Mesodermal cell (in vitro differentiated cells): ENCODE measurements around the gene NDEL1.

Experiments used
- H3K27ac ChIP-seq: 2 replicates; pipeline ENCODE4 v1.7.0; 2013; ENCODE audit warnings: mild to moderate bottlenecking, low read depth, low read length, moderate library complexity; ENCODE audit not compliant: severe bottlenecking
- H3K36me3 ChIP-seq: 2 replicates; pipeline ENCODE4 v1.7.1; 2013; ENCODE audit warnings: mild to moderate bottlenecking, low read length, moderate library complexity; ENCODE audit not compliant: control insufficient read depth, insufficient read depth
- H3K4me1 ChIP-seq: one replicate; pipeline ENCODE4 v1.7.1; 2013; ENCODE audit warnings: mild to moderate bottlenecking, low read length; ENCODE audit not compliant: insufficient read depth, control insufficient read depth, poor library complexity, severe bottlenecking
- H3K4me3 ChIP-seq: 2 replicates; pipeline ENCODE4 v1.7.0; 2013; ENCODE audit warnings: low read length, control low read depth, mild to moderate bottlenecking; ENCODE audit not compliant: insufficient read depth, poor library complexity, severe bottlenecking; ENCODE audit errors: extremely low read depth
- H3K9me3 ChIP-seq: 2 replicates; pipeline ENCODE4 v1.7.1; 2013; ENCODE audit warnings: mild to moderate bottlenecking, low read length, moderate library complexity; ENCODE audit not compliant: control insufficient read depth
- WGBS, 2 experiments: methylation state at CpG; one replicate each; pipeline ENCODE4 v1.1.5; 2013; ENCODE audit warnings: missing lambda C conversion rate in 2 of 2; ENCODE audit not compliant: insufficient coverage in 2 of 2; 5-methylcytosine and 5-hydroxymethylcytosine counted together

NDEL1 gene

DNA sequence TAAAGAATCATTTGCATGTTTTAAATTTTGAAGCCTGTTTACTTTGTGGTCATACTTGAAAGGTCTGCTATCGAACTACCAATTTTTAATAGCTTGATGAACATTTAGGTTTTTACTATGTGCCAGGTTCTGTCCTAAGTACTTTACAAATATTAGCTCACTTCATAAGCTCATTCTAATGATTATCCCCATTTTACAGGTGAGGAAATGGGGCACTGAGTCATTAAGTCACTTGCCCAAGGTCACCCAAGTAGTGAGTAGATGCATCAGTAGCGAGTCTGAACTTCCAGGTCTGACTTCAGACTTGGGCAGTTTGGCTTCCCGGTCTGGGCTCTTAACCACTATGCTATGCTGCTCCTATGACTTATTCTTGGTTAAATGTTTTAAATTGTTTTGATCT lies 4.0 kb downstream of the NDEL1 start:
- H3K9me3 ChIP-seq: no peaks in the 10 kb centered on the region
- H3K4me1 ChIP-seq: no peaks in the 10 kb centered on the region
- 100% methylated on average over 2 of the region's 3 CpGs; no CpG with 5 or more reads in 1 of the 2 experiments for WGBS, 2 experiments
- H3K27ac ChIP-seq: no peak overlapping the region
- peaks cover 37% of the 10 kb centered on the region for H3K36me3 ChIP-seq
- H3K4me3 ChIP-seq: no peak overlapping the region

DNA sequence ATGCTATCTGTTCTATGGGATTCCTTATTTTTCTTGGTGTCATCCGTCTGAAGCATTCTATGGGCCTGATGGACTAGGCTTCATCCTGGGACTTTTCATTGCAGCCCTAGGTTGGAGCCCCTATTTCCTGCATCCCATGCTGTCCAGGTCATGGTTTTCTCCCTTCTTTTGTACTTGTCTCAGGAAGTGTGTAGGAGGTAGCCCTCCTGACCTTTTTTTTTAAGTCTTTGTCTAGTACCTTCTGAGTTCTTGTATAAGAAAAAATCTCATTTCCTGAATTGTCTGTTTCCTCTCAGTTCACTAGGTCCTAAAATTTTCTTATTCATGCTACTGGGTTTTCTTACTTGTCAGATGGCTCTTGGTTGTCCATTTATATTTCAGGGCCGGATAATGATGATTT lies 6.0 kb downstream of the NDEL1 start:
- Histone ChIP-seq H3K4me1 (no peaks in the 10 kb centered on the region), H3K36me3 (peaks cover 54% of the 10 kb centered on the region), H3K9me3 (no peaks in the 10 kb centered on the region), H3K27ac (no peak overlapping the region), H3K4me3 (no peak overlapping the region)
- WGBS, 2 experiments: 91% methylated on average over 1 of the region's 2 CpGs; no CpG with 5 or more reads in 1 of the 2 experiments

DNA sequence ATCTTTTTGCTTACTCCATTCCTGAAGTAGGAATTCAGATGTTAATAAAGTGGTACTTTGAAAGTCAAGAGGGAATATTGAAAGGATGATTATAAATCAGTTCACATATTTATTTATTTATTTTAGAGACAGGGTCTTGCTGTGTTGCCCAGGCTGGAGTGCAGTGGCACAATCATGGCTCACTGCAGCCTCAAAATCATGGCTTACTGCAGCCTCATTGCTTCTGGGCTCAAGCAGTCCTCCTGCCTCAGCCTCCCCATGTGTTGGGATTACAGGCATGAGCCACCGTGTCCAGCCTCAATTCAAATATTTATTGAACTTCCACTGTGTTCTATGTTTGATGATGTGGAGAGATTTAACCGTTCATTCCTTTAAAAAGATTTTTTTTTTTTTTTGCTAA lies 6.6 kb downstream of the NDEL1 start:
- Histone ChIP-seq H3K9me3 (no peaks in the 10 kb centered on the region), H3K4me1 (no peaks in the 10 kb centered on the region), H3K4me3 (no peak overlapping the region), H3K36me3 (peaks cover 60% of the 10 kb centered on the region), H3K27ac (no peak overlapping the region)
- no CpG with 5 or more reads among the region's 2 CpGs for WGBS, 2 experiments

DNA sequence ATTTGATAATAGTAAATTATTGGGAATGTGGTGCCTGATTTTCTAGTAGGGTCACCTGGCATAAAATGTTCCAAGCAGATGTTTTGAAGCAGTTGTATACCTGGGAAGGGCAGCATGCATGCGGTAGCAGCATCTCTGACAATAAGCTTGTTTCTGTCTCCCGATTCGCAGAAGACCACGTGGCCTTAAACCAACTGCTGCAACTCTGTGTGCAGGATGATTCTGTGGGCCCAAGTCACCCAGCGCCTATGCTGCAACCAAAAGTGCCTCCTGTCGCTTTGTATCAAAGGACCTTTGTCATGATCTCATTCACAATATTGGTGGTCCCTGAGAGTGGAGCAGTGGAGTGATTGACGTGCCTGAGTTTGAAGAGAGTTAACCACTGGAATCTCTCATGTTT lies 8.1 kb downstream of the NDEL1 start:
- no peaks in the 10 kb centered on the region for H3K4me1 ChIP-seq
- peaks cover 66% of the 10 kb centered on the region for H3K36me3 ChIP-seq
- WGBS, 2 experiments: 93 to 95% methylated on average over 4 to 7 of the region's 7 CpGs
- no peak overlapping the region for H3K27ac ChIP-seq
- H3K9me3 ChIP-seq: no peaks in the 10 kb centered on the region
- H3K4me3 ChIP-seq: no peak overlapping the region

DNA sequence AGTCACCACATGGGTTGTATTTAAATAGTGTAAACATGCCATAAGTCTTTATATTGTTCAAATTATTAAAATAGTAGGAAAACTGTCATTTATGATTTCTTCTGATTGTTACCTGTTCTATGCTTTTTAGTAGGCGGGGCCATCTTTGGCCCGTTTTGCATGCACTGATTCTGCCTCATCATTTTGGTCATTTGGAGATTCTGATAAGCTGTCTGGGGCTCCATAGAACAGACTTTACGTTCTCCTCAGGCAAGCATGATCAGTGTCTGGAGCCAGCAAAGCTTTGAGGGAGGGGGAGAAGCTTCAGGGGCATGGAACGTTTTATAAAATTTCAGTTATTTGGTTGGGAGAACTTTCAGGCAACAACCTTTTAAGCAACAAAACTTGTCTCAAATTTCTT lies 8.8 kb downstream of the NDEL1 start:
- Histone ChIP-seq H3K9me3 (no peaks in the 10 kb centered on the region), H3K27ac (no peak overlapping the region), H3K4me3 (no peak overlapping the region), H3K36me3 (peaks cover 67% of the 10 kb centered on the region), H3K4me1 (no peaks in the 10 kb centered on the region)
- 96% methylated on average over 3 of the region's 4 CpGs for WGBS, 2 experiments

DNA sequence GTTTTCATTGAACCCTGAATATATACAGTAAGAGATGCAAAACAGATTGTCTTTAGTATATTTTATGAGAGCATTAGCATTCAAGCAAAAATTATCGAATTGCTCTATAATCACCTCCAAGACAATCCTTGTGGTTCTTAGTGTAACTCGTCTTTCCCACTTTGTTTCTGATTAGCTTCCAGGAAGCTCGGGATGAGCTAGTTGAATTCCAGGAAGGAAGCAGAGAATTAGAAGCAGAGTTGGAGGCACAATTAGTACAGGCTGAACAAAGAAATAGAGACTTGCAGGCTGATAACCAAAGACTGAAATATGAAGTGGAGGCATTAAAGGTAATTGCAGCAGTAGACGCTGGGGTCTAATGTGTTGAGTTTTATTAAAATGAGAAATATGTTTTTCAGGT lies 9.9 kb downstream of the NDEL1 start:
- H3K4me3 ChIP-seq: no peak overlapping the region
- WGBS, 2 experiments: 92 to 93% methylated on average over 2 to 3 of the region's 4 CpGs
- H3K9me3 ChIP-seq: no peaks in the 10 kb centered on the region
- H3K36me3 ChIP-seq: peaks cover 67% of the 10 kb centered on the region
- H3K27ac ChIP-seq: peak overlapping the region; percentile 3
- no peaks in the 10 kb centered on the region for H3K4me1 ChIP-seq

DNA sequence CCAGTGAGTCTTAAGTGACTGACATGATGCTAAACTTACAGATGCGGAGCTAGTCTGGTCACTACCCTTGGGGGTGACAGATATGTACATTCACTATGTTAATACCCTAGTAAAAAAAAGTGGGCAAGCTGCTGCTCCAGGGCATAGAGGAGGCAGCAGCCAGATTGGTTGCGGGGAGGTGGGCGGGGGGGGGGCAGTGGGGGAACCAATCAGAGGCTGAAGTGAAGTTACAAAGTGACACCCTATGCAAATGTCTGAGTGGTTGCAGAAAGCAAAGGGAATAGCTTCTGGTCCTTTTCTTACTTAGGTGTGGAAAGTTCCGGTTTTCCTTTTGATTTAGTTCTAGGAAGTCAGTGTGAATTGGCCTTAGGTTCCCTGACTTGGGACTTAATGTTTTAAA lies 12.1 kb downstream of the NDEL1 start:
- Histone ChIP-seq H3K4me3 (no peak overlapping the region), H3K9me3 (no peaks in the 10 kb centered on the region), H3K4me1 (no peaks in the 10 kb centered on the region), H3K27ac (no peak overlapping the region), H3K36me3 (peaks cover 87% of the 10 kb centered on the region)
- WGBS, 2 experiments: 92% methylated on average over 2 of the region's 4 CpGs; no CpG with 5 or more reads in 1 of the 2 experiments

DNA sequence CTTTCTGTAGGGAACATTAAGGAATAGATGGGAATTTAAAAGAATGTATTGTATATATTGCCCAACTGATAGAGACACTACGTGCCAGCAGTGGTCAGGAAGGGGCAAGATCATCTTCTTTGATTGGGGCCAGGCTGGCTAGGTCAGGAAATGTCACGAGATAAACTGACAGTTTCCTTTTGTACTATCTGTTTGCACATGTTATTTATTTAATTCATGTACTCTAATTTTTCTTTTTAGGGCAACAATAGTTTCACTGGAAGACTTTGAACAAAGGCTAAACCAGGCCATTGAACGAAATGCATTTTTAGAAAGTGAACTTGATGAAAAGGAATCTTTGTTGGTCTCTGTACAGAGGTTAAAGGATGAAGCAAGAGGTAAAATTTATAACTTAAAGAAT lies 12.6 kb downstream of the NDEL1 start:
- Histone ChIP-seq H3K4me1 (no peaks in the 10 kb centered on the region), H3K36me3 (peaks cover 92% of the 10 kb centered on the region), H3K4me3 (no peak overlapping the region), H3K9me3 (no peaks in the 10 kb centered on the region), H3K27ac (no peak overlapping the region)
- 92 to 100% methylated on average over 1 to 2 of the region's 3 CpGs for WGBS, 2 experiments

DNA sequence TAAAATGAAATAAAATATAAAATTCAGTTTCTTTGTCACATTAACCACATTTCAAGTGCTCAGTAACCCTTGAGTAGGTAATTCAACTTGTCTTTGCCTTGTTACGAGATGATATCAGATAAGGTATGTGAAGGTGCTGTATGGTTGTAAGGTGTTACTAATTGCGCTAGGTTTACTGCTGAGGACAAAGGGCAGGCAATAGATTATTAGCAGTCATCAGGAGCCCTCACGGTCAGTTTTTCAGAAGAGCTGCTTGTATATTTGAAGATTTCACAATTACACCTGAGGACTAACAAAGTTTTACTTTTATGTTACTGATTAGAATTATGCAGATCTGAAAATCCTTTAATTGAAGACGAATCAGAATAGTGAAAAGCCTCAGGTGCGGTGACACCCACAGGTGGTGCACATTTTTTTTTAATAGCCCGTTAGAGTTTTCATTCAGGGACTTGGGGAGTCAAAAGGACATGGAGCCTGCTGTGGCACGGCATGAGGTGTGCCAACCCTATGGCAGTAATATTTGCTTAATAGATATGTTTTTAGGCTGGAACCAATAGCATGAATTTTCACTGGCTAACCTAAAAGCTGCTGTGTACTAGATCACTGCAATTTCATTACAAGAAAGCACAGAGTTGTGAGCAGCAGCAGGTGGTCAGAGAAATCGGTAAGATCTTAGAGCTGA lies 16.4 kb downstream of the NDEL1 start:
- no peak overlapping the region for H3K27ac ChIP-seq
- WGBS, 2 experiments: 90 to 97% methylated on average over 5 to 6 of the region's 8 CpGs
- peaks cover 94% of the 10 kb centered on the region for H3K36me3 ChIP-seq

DNA sequence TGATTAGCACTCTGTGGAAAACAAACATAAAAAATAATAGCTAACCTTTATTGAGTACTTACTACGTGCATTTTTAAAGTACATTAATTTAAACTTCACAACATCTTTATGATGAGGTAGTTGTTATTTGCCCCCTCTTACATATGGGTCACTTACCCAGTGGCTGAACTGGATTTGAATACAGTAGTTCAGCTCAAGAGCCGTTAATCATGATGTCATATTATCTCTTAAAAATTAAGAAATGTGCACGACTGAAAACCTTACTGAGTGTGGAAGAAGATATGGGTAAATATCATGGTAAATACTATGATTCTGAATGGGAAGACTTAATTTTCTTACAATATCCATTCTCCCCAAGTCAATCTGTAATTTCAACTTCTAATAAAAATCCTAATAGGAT lies 17.6 kb downstream of the NDEL1 start:
- H3K4me3 ChIP-seq: no peak overlapping the region
- H3K4me1 ChIP-seq: no peaks in the 10 kb centered on the region
- H3K9me3 ChIP-seq: no peaks in the 10 kb centered on the region
- H3K36me3 ChIP-seq: peaks cover 94% of the 10 kb centered on the region
- H3K27ac ChIP-seq: no peak overlapping the region
- WGBS, 2 experiments: no CpG with 5 or more reads among the region's 3 CpGs

More for the DNA sequence above, 16.4 kb downstream of the NDEL1 start:
- no peaks in the 10 kb centered on the region for H3K4me1 ChIP-seq
- H3K9me3 ChIP-seq: no peaks in the 10 kb centered on the region
- no peak overlapping the region for H3K4me3 ChIP-seq

DNA sequence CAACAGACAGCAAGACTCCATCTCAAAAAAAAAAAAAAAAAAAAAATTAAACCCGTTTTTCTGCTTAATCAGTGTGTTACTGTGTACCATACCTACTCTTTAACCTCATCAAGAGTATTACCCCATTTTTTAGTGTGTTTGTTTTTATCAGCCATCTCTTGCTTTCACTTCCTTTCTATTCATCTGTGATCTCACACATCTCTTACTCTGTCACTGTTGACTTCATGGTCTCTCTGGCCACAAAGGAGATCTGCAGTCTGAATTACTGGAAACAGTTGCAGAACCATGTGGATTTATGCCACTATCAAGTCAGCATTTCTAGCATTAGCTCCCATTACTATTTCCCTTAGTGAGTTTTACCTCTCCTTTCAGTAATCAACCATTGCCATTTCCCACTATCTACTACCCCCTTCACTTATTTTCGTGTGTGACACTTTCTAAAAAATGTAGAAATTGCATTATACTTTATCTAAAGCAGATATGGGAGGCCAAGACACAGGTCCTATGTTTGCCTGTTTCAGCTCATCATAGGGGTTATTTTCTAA lies 20.1 kb downstream of the NDEL1 start:
- no peak overlapping the region for H3K4me3 ChIP-seq
- H3K4me1 ChIP-seq: no peaks in the 10 kb centered on the region
- no peaks in the 10 kb centered on the region for H3K9me3 ChIP-seq
- peaks cover 94% of the 10 kb centered on the region for H3K36me3 ChIP-seq
- H3K27ac ChIP-seq: no peak overlapping the region
- no CpG with 5 or more reads among the region's 2 CpGs for WGBS, 2 experiments
